Heart left ventricle (tissue), 16 donors: ENCODE data around the gene CAMTA1. TPM values are rescaled to one million over a fixed set of nuclear protein-coding genes. Genes with fewer than 3 reads are reported as not detected.

ENCODE experiments used
- ATAC-seq, 4 donors: fragments of 200-7000 bp; cut with Tn5 transposase; one replicate each; pipeline ENCODE4 v1.9.1; 2020 to 2022; ENCODE audit warnings: moderate library complexity in 4 of 4, mild to moderate bottlenecking in 3 of 4, moderate number of reproducible peaks in 1 of 4
- DNase-seq, 5 donors: peaks; one replicate each; pipeline ENCODE4 v3.0.0-alpha.2; 2020
- H3K27ac ChIP-seq, 12 donors: fragments of 200-600 bp; sonication (generic) in 4 of 12; one replicate each; pipeline versions ENCODE4 v1.5.0 to v1.8.0; 2016 to 2022; ENCODE audit warnings: mild to moderate bottlenecking in 2 of 12
- H3K27me3 ChIP-seq, 9 donors: fragments of 200-600 bp; sonication (generic) in 2 of 9; one replicate each; pipeline versions ENCODE4 v1.5.1 to v1.8.0; 2016 to 2022; ENCODE audit warnings: mild to moderate bottlenecking in 3 of 9
- H3K36me3 ChIP-seq, 9 donors: fragments of 200-600 bp; sonication (generic) in 2 of 9; one replicate each; pipeline versions ENCODE4 v1.5.0 to v1.8.0; 2018 to 2022; ENCODE audit warnings: mild to moderate bottlenecking in 2 of 9
- H3K4me1 ChIP-seq, 12 donors: fragments of 200-600 bp; sonication (generic) in 4 of 12; one replicate each; pipeline versions ENCODE4 v1.5.0 to v1.8.0; 2016 to 2022; ENCODE audit warnings: mild to moderate bottlenecking in 3 of 12
- H3K4me3 ChIP-seq, 12 donors: fragments of 200-600 bp; sonication (generic) in 4 of 12; one replicate each; pipeline versions ENCODE4 v1.5.0 to v1.8.0; 2017 to 2022; ENCODE audit warnings: mild to moderate bottlenecking in 9 of 12, moderate library complexity in 4 of 12
- H3K9me3 ChIP-seq, 12 donors: fragments of 200-600 bp; sonication (generic) in 4 of 12; one replicate each; pipeline versions ENCODE4 v1.5.0 to v1.8.0; 2016 to 2022; ENCODE audit warnings: mild to moderate bottlenecking in 1 of 12
- POLR2A ChIP-seq, 2 donors: fragments of 450-650 bp; IDR thresholded peaks; one replicate each; pipeline ENCODE4 v1.6.1; 2017; ENCODE audit warnings: antibody characterized with exemption in 2 of 2, mild to moderate bottlenecking in 2 of 2, moderate library complexity in 2 of 2
- WGBS, 4 donors: extraction: QIAGEN DNeasy Blood & Tissue Kit in 2 of 4; methylation state at CpG; one replicate each; pipeline versions ENCODE4 v1.1.5 to v1.1.7; 2013 to 2018; 5-methylcytosine and 5-hydroxymethylcytosine counted together
- intact Hi-C, 10 donors: fragments of 100-400 bp; cut with DNase I; formaldehyde crosslinking; loops; one replicate each; pipeline versions ENCODE4 v1.11.1 to v1.14.2; 2022
- polyA plus RNA-seq, 2 donors: library from polyadenylated mRNA; stranded (reverse); fragments of 200-250 nt; gene quantifications; one replicate each; pipeline ENCODE4 v1.2.3, GENCODE V29; 2013
- total RNA-seq, 9 donors: library from RNA; depleted of rRNA in 2 of 9; stranded (reverse); fragments of >200 nt in 2 of 9; fragmentation: NEBNext Ultra II Directional in 3 of 9; extraction: Animal tissue kit (Norgen Biotek cat#: 25700) in 3 of 9; gene quantifications; one replicate each; pipeline versions ENCODE4 v1.1.0 to v1.2.4, GENCODE V29; 2016 to 2023
- TF ChIP-seq, protein P1 (sequence below), 12 donors: fragments of 200-600 bp; sonication (generic) in 4 of 12; IDR thresholded peaks; one replicate each; pipeline versions ENCODE4 v1.5.0 to v1.8.0; 2018 to 2022; ENCODE audit warnings: antibody characterized with exemption in 12 of 12, mild to moderate bottlenecking in 5 of 12
- donor health status: ischemic (EF 13 %, LVEDD 7.1; RV severe dilation, severe dysfunction).
- donor health status: healthy with polysubstance abuse.
- donor health status: DM: no; HTN: yes; CAD: no.
- donor health status: DM: no; HTN: no; CAD: no.
- donor health status: ischemic (EF 25% LVEDD 6.9; RV normal size, moderate dysfunction).
- donor health status: ischemic (EF 25% LVEDD 5.7; RV mildly dilated, moderate dysfunction).
- donor health status: healthy.
- donor health status: DM: yes; HTN: yes; CAD: no.
- donor health status: ischemic (EF 35%, LVEDD 5.7; RV mildly dilated, moderate dysfunction).
- donor health status: nonischemic (EF 11% LVEDD 7.7; RV severe dilation, severe dysfunction).
- donor health status: DM: yes; HTN: yes; CAD: no.
- donor health status: PGD.
- donor health status: ischemic (EF 29% LVEDD 5.4; RV normal size, mild dysfunction).
- donor health status: nonischemic (EF 23%, LVEDD 6.1; RV moderate dilation, normal function).

CAMTA1 gene
- total and polyA plus RNA-seq, 11 donors: 114 to 303 (median 137) TPM

DNA sequence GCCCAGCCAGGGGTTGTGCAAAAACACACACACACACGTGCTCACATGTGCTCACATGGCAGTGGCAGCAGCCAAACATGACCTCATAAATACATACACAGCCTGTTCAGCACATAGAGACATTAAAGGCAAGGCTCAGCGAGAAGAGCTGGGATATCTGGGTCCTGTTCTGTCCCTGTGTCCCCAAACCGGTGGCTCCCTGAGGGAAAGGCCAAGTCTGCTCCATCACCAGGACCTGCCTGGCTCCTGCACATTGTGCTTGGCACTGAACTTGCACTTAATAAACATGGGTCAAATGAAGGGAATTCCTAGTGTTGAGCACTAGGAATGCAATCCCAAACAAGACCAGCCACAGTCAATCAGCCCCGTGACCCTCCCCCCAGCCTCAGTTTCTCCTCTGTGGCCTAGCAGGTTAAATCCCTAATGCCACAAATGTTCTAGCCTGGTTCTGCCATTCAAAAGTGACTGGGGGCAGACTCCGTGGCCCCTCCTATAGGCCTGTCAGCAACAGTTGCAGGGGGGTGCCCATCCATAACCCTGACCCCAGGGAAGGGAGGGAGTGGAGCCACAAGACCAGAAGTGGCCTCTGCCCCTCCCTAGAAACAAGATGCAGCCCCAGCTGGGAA lies 825.0 kb downstream of the CAMTA1 start:
- WGBS, 4 donors: 78 to 93% (median 87%) methylated on average over 5 of the region's 5 CpGs
- no peak for DNase-seq
- ATAC-seq: no peak
- intact Hi-C loops: no loop called here
- peaks cover 0 to 16% (median under 1%) of the 10 kb centered on the region in 12 donors for H3K4me1 ChIP-seq
- TF ChIP-seq, protein P1, sequence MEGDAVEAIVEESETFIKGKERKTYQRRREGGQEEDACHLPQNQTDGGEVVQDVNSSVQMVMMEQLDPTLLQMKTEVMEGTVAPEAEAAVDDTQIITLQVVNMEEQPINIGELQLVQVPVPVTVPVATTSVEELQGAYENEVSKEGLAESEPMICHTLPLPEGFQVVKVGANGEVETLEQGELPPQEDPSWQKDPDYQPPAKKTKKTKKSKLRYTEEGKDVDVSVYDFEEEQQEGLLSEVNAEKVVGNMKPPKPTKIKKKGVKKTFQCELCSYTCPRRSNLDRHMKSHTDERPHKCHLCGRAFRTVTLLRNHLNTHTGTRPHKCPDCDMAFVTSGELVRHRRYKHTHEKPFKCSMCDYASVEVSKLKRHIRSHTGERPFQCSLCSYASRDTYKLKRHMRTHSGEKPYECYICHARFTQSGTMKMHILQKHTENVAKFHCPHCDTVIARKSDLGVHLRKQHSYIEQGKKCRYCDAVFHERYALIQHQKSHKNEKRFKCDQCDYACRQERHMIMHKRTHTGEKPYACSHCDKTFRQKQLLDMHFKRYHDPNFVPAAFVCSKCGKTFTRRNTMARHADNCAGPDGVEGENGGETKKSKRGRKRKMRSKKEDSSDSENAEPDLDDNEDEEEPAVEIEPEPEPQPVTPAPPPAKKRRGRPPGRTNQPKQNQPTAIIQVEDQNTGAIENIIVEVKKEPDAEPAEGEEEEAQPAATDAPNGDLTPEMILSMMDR (IDR thresholded peaks at IDR 0.05): no peak
- TF ChIP-seq POLR2A (IDR thresholded peaks at IDR 0.05): no peak
- no peaks in the 10 kb centered on the region for H3K9me3 ChIP-seq
- no peak overlapping the region for H3K27ac ChIP-seq
- H3K36me3 ChIP-seq: no peaks in the 10 kb centered on the region
- no peaks in the 10 kb centered on the region for H3K27me3 ChIP-seq
- no peak overlapping the region for H3K4me3 ChIP-seq

DNA sequence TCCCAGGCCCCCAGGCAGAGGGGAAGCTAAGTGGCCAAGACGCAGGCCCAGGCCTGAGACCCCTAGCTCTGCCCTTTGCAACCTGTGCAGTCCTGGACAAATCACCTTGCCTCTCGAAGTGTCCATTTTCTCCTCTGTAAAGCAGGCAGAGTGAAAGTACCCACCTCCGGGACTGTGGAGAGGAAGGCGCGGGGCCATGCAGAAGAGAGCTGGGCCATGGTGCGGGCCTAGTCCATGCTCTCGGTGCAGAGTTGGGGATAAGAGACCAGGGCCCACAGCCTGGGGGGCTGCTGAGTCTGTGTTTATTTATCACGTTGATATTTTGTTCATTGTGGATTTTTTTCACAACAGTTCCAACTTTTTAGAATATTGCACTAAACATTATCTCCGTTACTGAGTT lies 825.7 kb downstream of the CAMTA1 start:
- Histone ChIP-seq H3K9me3 (no peaks in the 10 kb centered on the region), H3K27ac (no peak overlapping the region), H3K4me1 (peaks cover 0 to 22% (median 4%) of the 10 kb centered on the region in 12 donors), H3K27me3 (no peaks in the 10 kb centered on the region), H3K36me3 (no peaks in the 10 kb centered on the region), H3K4me3 (no peak overlapping the region)
- 89 to 93% (median 92%) methylated on average over 9 of the region's 9 CpGs for WGBS, 4 donors
- ATAC-seq: no peak
- intact Hi-C loops: no loop called here
- no peak for DNase-seq
- TF ChIP-seq, protein P1 (IDR thresholded peaks at IDR 0.05): no peak
- TF ChIP-seq POLR2A (IDR thresholded peaks at IDR 0.05): no peak

DNA sequence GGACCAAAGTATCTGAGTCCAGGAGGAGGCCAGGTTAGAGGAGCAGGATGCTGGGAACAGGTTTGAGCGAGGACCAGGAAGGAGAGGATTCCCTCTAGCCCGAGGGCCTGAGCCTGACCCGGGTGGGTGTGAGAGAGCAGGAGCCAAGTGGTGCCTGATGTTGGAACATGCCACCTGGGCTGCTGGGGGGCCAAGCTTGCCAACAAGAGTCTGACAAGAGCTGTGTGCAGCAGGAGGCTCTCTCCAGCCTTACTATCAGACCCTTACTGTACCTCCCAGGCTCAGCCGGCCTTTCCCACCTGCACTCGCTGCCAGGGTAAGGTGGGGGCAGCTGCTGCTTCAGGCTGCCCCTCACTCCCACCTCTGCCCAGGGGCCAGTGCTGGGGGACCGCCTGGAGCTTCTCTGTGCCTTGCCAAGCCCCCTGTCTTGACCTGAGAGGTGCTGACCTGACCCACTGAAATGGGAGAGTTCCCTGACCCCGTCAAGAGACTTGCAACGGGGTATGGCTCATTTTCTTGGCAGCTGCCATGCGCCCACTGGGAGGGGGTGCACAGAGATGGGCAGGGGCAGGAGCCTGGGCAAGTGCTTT lies 826.3 kb downstream of the CAMTA1 start:
- no peak overlapping the region for H3K27ac ChIP-seq
- intact Hi-C loops: no loop called here
- peaks cover 0 to 26% (median 6%) of the 10 kb centered on the region in 12 donors for H3K4me1 ChIP-seq
- no peak overlapping the region for H3K4me3 ChIP-seq
- TF ChIP-seq, protein P1 (IDR thresholded peaks at IDR 0.05): no peak
- no peak for TF ChIP-seq POLR2A (IDR thresholded peaks at IDR 0.05)
- H3K9me3 ChIP-seq: no peaks in the 10 kb centered on the region
- H3K36me3 ChIP-seq: no peaks in the 10 kb centered on the region
- H3K27me3 ChIP-seq: no peaks in the 10 kb centered on the region
- WGBS, 4 donors: 81 to 86% (median 84%) methylated on average over 9 of the region's 9 CpGs
- DNase-seq (no peak), ATAC-seq (no peak)

DNA sequence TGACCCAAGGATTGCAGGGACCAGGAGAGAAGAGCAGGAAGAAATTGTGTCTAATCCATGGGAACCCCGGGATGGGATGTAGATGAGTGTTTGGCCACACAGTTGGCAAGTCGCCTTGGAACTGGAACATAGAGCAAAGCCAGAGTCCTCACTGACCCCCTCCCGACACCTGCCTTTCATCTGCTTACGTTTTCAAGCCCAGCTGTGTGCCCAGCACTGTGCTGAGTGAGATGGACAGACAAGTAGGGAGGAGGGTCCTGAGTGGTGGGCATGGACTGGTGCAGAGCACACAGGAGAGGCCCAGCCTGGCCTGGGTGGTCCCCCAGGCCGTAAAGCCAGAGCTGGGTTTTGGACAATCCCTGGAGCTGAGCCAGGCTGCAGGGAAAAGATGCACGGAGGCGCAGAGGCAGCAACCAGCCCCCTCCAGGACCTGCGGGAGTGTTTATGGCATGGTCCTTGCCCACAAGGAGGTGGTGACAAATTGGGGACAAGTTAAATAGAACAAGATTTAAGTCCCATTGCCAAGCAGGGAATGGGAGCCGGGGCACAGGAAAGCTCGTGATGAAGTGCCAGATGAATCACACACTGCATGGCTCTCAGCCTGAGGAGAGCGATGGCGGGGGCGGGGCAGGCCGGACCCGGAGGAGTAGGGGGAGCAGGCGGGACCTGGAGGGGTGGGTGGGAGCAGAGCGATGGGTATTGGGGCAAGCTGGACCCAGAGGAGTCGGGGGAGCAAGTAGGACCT lies 828.0 kb downstream of the CAMTA1 start:
- Histone ChIP-seq H3K27ac (no peak overlapping the region), H3K4me3 (no peak overlapping the region), H3K27me3 (no peaks in the 10 kb centered on the region), H3K9me3 (no peaks in the 10 kb centered on the region), H3K36me3 (no peaks in the 10 kb centered on the region), H3K4me1 (peaks cover 0 to 39% (median 9%) of the 10 kb centered on the region in 12 donors)
- intact Hi-C loops: no loop called here
- WGBS, 4 donors: 56 to 61% (median 60%) methylated on average over 18 of the region's 18 CpGs
- peak in 3 of 4 donors; percentile 20 to 36 (median 25) for ATAC-seq
- TF ChIP-seq, protein P1 (IDR thresholded peaks at IDR 0.05): no peak
- TF ChIP-seq POLR2A (IDR thresholded peaks at IDR 0.05): no peak
- DNase-seq: peak in 2 of 5 donors; percentile 38 to 42
